ENCODE data around the gene STAMBP. TPM values are rescaled to one million over a fixed set of nuclear protein-coding genes. Genes with fewer than 3 reads are reported as not detected.

STAMBP gene
- total and polyA plus RNA-seq, 2 of the 13 experiments (the other 11 are each of a cell fraction or from before 2014, with no cell fraction given) = 49.6 to 53.2 TPM

- TF ChIP-seq ZNF235 (CRISPR knock-in tag; IDR thresholded peaks at IDR 0.05; ENCODE audit: borderline replicate concordance) = no peak
- no peak for TF ChIP-seq NR3C1 (CRISPR knock-in tag; IDR thresholded peaks at IDR 0.05)
- peak; percentile 88 for TF ChIP-seq POLR2AphosphoS5 (IDR thresholded peaks at IDR 0.05; ENCODE audit: low read depth, low read length)
- TF ChIP-seq ZNF253 (CRISPR knock-in tag; IDR thresholded peaks at IDR 0.05; ENCODE audit: borderline replicate concordance) = no peak
- TF ChIP-seq PAF1 (CRISPR knock-in tag; IDR thresholded peaks at IDR 0.05) = no peak
- peak; percentile 40; the same call in 1 of the 2 replicates for TF ChIP-seq LBX2 (CRISPR knock-in tag; IDR thresholded peaks at IDR 0.05; ENCODE audit: borderline replicate concordance)
- no peak for TF ChIP-seq CEBPB (IDR thresholded peaks at IDR 0.05; ENCODE audit: borderline replicate concordance, low read depth, low read length)
- no peak for TF ChIP-seq ZNF383 (CRISPR knock-in tag; IDR thresholded peaks at IDR 0.05; ENCODE audit: borderline replicate concordance)
- no peak for TF ChIP-seq ZFP1 (CRISPR knock-in tag; IDR thresholded peaks at IDR 0.05)
- TF ChIP-seq NFIB (CRISPR knock-in tag; IDR thresholded peaks at IDR 0.05; ENCODE audit: borderline replicate concordance) = no peak
- peak; percentile 71; the same call in 1 of the 2 replicates for TF ChIP-seq HOXA5 (CRISPR knock-in tag; IDR thresholded peaks at IDR 0.05)
- TF ChIP-seq ZNF138 (CRISPR knock-in tag; IDR thresholded peaks at IDR 0.05; ENCODE audit: low read depth) = peak; percentile 85; the same call in 1 of the 2 replicates
- TF ChIP-seq LCORL (IDR thresholded peaks at IDR 0.05) = peak; percentile 71
- TF ChIP-seq LCORL (CRISPR knock-in tag; IDR thresholded peaks at IDR 0.05) = peak; percentile 70
- 0 out of 2 replicates have a peak, but pooled peaks have one; percentile 15 for TF ChIP-seq ZFP36L2 (CRISPR knock-in tag; IDR thresholded peaks at IDR 0.05)
- no peak for TF ChIP-seq ZNF281 (CRISPR knock-in tag; IDR thresholded peaks at IDR 0.05; ENCODE audit: borderline replicate concordance)
- TF ChIP-seq ZNF710 (CRISPR knock-in tag; IDR thresholded peaks at IDR 0.05; ENCODE audit: borderline replicate concordance) = peak; percentile 84; the same call in 1 of the 2 replicates
- 0 out of 2 replicates have a peak, but pooled peaks have one; percentile 67 for TF ChIP-seq MAF1 (CRISPR knock-in tag; IDR thresholded peaks at IDR 0.05; ENCODE audit: borderline replicate concordance)
- no peak for TF ChIP-seq FOXM1 (CRISPR knock-in tag; IDR thresholded peaks at IDR 0.05)
- TF ChIP-seq ZSCAN12 (CRISPR knock-in tag; IDR thresholded peaks at IDR 0.05) = no peak
- no peak for TF ChIP-seq ZNF382 (CRISPR knock-in tag; IDR thresholded peaks at IDR 0.05; ENCODE audit: borderline replicate concordance)
- TF ChIP-seq REXO4 (CRISPR knock-in tag; IDR thresholded peaks at IDR 0.05; ENCODE audit: borderline replicate concordance) = no peak
- TF ChIP-seq ZNF121 (CRISPR knock-in tag; IDR thresholded peaks at IDR 0.05) = no peak
- TF ChIP-seq RBM39 (IDR thresholded peaks at IDR 0.05; ENCODE audit: low read depth, low read length, poor library complexity, severe bottlenecking) = peak; percentile 87
- TF ChIP-seq YEATS2 (CRISPR knock-in tag; IDR thresholded peaks at IDR 0.05; ENCODE audit: borderline replicate concordance) = peak; percentile 92; the same call in 1 of the 2 replicates
- peak; percentile 84; the same call in 1 of the 2 replicates for TF ChIP-seq ARHGAP35 (CRISPR knock-in tag; IDR thresholded peaks at IDR 0.05; ENCODE audit: borderline replicate concordance)
- TF ChIP-seq POLR2A (IDR thresholded peaks at IDR 0.05; ENCODE audit: insufficient read depth in 1 of 2, low read depth in 2 of 2, low read length in 2 of 2) = peak; percentile 76 to 96
Measured at GRCh38 chr2:73828818-73829570, at the start of gene STAMBP (continued).
